Vagina (tissue), 2 donors: ENCODE data around the gene RFX8. TPM values are rescaled to one million over a fixed set of nuclear protein-coding genes. Genes with fewer than 3 reads are reported as not detected.
"Not testable (repeated sequence)": the region's sequence is repeated elsewhere in the genome, so short reads cannot be mapped to it uniquely, and the experiment has no call there.

Source experiments
- DNase-seq, 2 donors: peaks; one replicate each; pipeline ENCODE4 v3.0.0-alpha.2; 2017; ENCODE audit errors: extremely low spot score in 2 of 2
- H3K27ac ChIP-seq: fragments of 200-600 bp; sonication (generic); one replicate; pipeline ENCODE4 v1.5.1; 2019
- H3K27me3 ChIP-seq: fragments of 200-600 bp; sonication (generic); one replicate; pipeline ENCODE4 v1.5.1; 2019
- H3K36me3 ChIP-seq, 2 donors: fragments of 200-600 bp; sonication (generic); one replicate each; pipeline ENCODE4 v1.5.1; 2017 to 2019
- H3K4me1 ChIP-seq: fragments of 200-600 bp; sonication (generic); one replicate; pipeline ENCODE4 v1.5.1; 2019
- H3K4me3 ChIP-seq, 2 donors: fragments of 200-600 bp; sonication (generic); 1 replicate in 1 of 2; 2 replicates in 1 of 2; pipeline ENCODE4 v1.5.1; 2016 to 2019
- H3K9me3 ChIP-seq: fragments of 200-600 bp; sonication (generic); one replicate; pipeline ENCODE4 v1.5.1; 2019
- CTCF ChIP-seq, 3 experiments: fragments of 450-650 bp in 2 of 3; fragments of 200-600 bp in 1 of 3; sonication (generic) in 1 of 3; IDR thresholded peaks; one replicate each; pipeline ENCODE4 v1.5.1; 2017 to 2019; ENCODE audit warnings: antibody characterized with exemption in 3 of 3, mild to moderate bottlenecking in 2 of 3, moderate library complexity in 2 of 3
- POLR2A ChIP-seq, 2 donors: fragments of 450-650 bp; IDR thresholded peaks; one replicate each; pipeline ENCODE4 v1.6.1; 2017; ENCODE audit warnings: antibody characterized with exemption in 2 of 2, mild to moderate bottlenecking in 2 of 2, moderate library complexity in 2 of 2
- POLR2AphosphoS5 ChIP-seq, 2 donors: sonication (generic); formaldehyde crosslinking; IDR thresholded peaks; one replicate each; pipeline ENCODE4 v1.9.0; 2017; ENCODE audit warnings: antibody characterized with exemption in 2 of 2, mild to moderate bottlenecking in 2 of 2, low read depth in 1 of 2; ENCODE audit not compliant: insufficient read depth in 1 of 2
- intact Hi-C: fragments of 100-400 bp; cut with DNase I; formaldehyde crosslinking; loops from one replicate; pipeline ENCODE4 v1.15.1; 2023
- total RNA-seq: library from RNA; depleted of rRNA; stranded (reverse); fragments of >200 nt; gene quantifications from one replicate; pipeline ENCODE4 v1.2.3, GENCODE V29; 2016

RFX8 gene
- total RNA-seq, 1 donor from 2014 or later: 1.2 TPM

GRCh38 chr2:101450965-101451364 is 23.9 kb downstream of the RFX8 start:
- Histone ChIP-seq H3K9me3 (no peaks in the 10 kb centered on the region), H3K4me1 (no peaks in the 10 kb centered on the region), H3K36me3 (no peaks in the 10 kb centered on the region), H3K4me3 (no peak overlapping the region), H3K27ac (no peak overlapping the region), H3K27me3 (no peaks in the 10 kb centered on the region)
- no peak for DNase-seq
- intact Hi-C loops: no loop called here
- TF ChIP-seq CTCF (IDR thresholded peaks at IDR 0.05) (no peak), POLR2AphosphoS5 (IDR thresholded peaks at IDR 0.05; ENCODE audit: insufficient read depth in 1 of 2, low read depth in 1 of 2) (no peak), POLR2A (IDR thresholded peaks at IDR 0.05) (no peak)

- no peak overlapping the region for H3K4me3 ChIP-seq
- H3K27ac ChIP-seq: no peak overlapping the region
- no peak for TF ChIP-seq POLR2A (IDR thresholded peaks at IDR 0.05)
- intact Hi-C loops: no loop called here
- H3K9me3 ChIP-seq: no peaks in the 10 kb centered on the region
- no peaks in the 10 kb centered on the region for H3K36me3 ChIP-seq
- no peaks in the 10 kb centered on the region for H3K4me1 ChIP-seq
- no peak for DNase-seq
- H3K27me3 ChIP-seq: no peaks in the 10 kb centered on the region
Observed at GRCh38 chr2:101446869-101447268, 28.0 kb downstream of the RFX8 start.

GRCh38 chr2:101442667-101443061 is 32.2 kb downstream of the RFX8 start:
- Histone ChIP-seq H3K4me1 (no peaks in the 10 kb centered on the region), H3K27ac (no peak overlapping the region), H3K27me3 (no peaks in the 10 kb centered on the region), H3K4me3 (no peak overlapping the region), H3K9me3 (no peaks in the 10 kb centered on the region), H3K36me3 (no peaks in the 10 kb centered on the region)
- intact Hi-C loops: no loop called here
- TF ChIP-seq POLR2A (IDR thresholded peaks at IDR 0.05) (no peak), POLR2AphosphoS5 (IDR thresholded peaks at IDR 0.05; ENCODE audit: insufficient read depth in 1 of 2, low read depth in 1 of 2) (no peak)
- no peak for DNase-seq

- Histone ChIP-seq H3K9me3 (no peaks in the 10 kb centered on the region), H3K27ac (no peak overlapping the region), H3K4me1 (no peaks in the 10 kb centered on the region), H3K4me3 (no peak overlapping the region), H3K36me3 (no peaks in the 10 kb centered on the region), H3K27me3 (no peaks in the 10 kb centered on the region)
- TF ChIP-seq CTCF (IDR thresholded peaks at IDR 0.05) (no peak), POLR2AphosphoS5 (IDR thresholded peaks at IDR 0.05; ENCODE audit: insufficient read depth in 1 of 2, low read depth in 1 of 2) (no peak), POLR2A (IDR thresholded peaks at IDR 0.05) (no peak)
- intact Hi-C loops: no loop called here
- no peak for DNase-seq
Observed at GRCh38 chr2:101442042-101442666, 32.8 kb downstream of the RFX8 start.

GRCh38 chr2:101440127-101440738 is 34.7 kb downstream of the RFX8 start:
- Histone ChIP-seq H3K4me1 (peaks cover 6% of the 10 kb centered on the region), H3K9me3 (no peaks in the 10 kb centered on the region), H3K27me3 (no peaks in the 10 kb centered on the region), H3K27ac (no peak overlapping the region), H3K36me3 (no peaks in the 10 kb centered on the region), H3K4me3 (no peak overlapping the region)
- intact Hi-C loops: no loop called here
- TF ChIP-seq CTCF (IDR thresholded peaks at IDR 0.05) (no peak), POLR2AphosphoS5 (IDR thresholded peaks at IDR 0.05; ENCODE audit: insufficient read depth in 1 of 2, low read depth in 1 of 2) (no peak)
- DNase-seq: no peak

GRCh38 chr2:101439716-101440115 is 35.2 kb downstream of the RFX8 start:
- Histone ChIP-seq H3K4me1 (peaks cover 6% of the 10 kb centered on the region), H3K9me3 (no peaks in the 10 kb centered on the region), H3K27ac (no peak overlapping the region), H3K4me3 (no peak overlapping the region), H3K36me3 (no peaks in the 10 kb centered on the region), H3K27me3 (no peaks in the 10 kb centered on the region)
- TF ChIP-seq POLR2A (IDR thresholded peaks at IDR 0.05) (no peak), CTCF (IDR thresholded peaks at IDR 0.05) (no peak)
- intact Hi-C loops: no loop called here
- no peak for DNase-seq

- DNase-seq, H3K36me3 ChIP-seq, intact Hi-C loops, H3K4me3 ChIP-seq, H3K9me3 ChIP-seq, H3K4me1 ChIP-seq, H3K27me3 ChIP-seq, H3K27ac ChIP-seq: not testable (repeated sequence)
Observed at GRCh38 chr2:101438555-101438954, 36.4 kb downstream of the RFX8 start.
